NCI-H2107 treated with DMSO at 0.1 percent for 48 hours (cell line): ENCODE data around the gene NCAPD3.
"Not testable (repeated sequence)": the region's sequence is repeated elsewhere in the genome, so short reads cannot be mapped to it uniquely, and the experiment has no call there.

ENCODE experiments used
- DNase-seq: peaks from one replicate; lab custom pipeline; 2025; ENCODE audit not compliant: unreplicated experiment; lab: John Stamatoyannopoulos, UW

Gene NCAPD3

DNA sequence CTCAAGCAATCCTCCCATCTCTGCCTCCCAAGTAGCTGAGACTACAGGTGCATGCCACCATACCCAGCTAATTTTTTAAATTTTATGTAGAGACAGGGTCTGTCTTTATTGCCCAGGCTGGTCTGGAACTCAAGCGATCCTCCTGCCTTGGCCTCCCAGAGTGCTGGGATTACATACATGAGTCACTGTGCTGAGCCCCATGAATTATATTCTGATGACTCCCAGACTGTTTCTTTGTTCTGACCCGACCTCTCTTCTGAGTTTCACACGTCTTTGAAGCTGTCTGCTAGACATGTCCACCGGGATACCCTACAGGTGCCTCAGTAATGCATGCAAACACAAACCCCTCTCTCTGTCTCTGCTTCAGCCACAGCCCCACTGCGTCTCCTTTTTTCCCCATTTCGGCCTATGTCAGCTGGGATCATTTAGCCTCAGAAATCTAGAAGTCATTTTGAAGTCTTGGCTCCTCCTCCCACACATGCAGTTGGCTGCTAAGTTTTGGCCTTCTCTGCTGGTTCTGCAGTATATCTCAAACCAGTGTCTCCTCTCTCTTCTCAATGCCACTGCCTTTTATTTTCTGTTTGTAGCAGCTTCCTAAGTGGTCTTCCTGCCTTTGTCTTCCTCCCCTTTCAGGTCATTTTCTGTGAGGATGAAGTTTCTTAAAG is 5.5 kb upstream of the NCAPD3 start:
- DNase-seq, result no peak

GRCh38 chr11:134228625-134229024 is 4.9 kb upstream of the NCAPD3 start:
- no peak for DNase-seq

DNA sequence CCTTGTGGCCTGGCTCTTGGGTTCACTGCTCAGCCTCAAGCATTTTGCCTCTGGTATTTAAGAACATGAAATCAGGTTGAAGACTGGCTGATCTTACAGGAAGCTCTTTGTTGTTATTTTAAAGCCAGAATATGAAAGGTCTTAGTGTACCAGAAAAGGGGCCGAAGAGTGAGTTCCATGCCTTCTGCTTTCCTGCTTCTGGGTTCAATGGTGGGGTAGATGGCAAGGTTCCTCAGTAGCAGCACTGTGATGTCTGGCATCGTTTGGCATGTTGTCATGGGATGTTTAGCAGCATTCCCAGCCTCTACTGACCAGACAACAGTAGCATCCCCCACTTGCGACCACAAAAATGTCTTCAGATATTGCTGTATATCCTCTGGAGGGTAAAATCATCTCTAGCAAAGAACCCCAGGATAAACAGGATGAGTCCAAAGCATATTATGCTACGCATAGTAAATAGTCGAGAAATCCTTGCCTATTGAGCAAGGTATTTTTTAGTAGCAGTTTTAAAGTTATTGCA is 3.1 kb upstream of the NCAPD3 start:
- DNase-seq, result no peak

- DNase-seq, result peak; percentile 65
These were observed 1.2 kb upstream of the NCAPD3 start for GRCh38 chr11:134224710-134225664.

DNA sequence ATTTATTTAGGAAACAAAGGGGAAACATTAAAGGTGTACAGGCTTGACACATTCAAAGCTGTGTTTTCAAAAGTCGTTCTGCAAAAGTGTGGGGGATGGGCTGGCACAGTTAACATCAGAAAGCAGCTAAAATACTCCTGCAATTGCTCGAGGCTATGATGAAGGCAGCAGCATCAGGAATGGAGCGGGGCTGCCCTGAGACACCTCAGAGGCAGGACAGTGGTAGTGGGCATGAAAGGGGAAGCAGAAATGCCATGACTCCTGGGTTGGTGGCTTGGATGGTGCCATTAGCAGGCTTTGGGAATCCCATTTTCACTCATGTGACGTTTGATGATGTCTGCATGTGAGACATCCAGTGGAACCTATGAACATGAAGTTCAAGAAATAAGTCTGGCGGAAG is 646 bp downstream of the NCAPD3 start:
- DNase-seq, result no peak

- DNase-seq, result no peak
These were observed 7.0 kb downstream of the NCAPD3 start for GRCh38 chr11:134216816-134217215.

DNA sequence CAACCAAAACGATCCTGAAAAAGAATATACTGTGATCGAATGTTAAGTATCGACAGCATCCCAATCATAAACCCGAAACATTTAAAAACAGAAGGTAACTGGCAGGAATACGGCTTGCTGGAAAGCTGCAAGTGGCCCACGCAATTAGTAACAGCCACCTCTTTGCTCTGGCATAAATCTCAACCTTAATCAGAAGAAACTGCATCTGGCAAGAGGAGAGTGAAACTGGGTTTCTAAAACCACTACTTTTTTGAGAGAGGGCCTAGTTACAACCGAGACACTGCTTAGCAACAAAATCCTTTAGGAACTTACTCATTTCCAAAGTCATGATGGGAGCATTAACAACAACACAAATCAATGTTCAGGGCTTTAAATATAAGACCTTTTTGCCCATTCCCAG is 7.9 kb downstream of the NCAPD3 start:
- DNase-seq, result no peak

- DNase-seq, result no peak
These were observed 16.1 kb downstream of the NCAPD3 start for GRCh38 chr11:134207538-134208239.

DNA sequence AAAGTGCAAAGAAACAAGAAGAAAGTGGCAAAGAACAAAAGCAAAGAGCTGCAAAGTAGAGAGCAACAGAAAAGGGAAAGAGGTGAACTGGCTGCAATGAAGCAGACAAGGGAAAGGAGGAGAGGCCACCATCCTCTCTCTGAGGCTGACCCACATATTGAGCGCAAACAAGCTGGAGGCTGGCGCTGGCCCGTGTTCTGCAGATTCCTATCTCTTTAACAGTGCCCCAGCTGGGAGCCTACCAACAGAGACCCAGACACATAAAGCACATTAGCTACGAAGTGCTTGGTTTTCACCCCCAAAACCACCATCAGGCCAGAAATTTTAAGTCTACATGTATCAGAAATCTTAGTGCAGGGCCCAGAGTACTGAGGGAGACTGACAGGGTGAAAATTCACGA is 17.6 kb downstream of the NCAPD3 start:
- no peak for DNase-seq

DNA sequence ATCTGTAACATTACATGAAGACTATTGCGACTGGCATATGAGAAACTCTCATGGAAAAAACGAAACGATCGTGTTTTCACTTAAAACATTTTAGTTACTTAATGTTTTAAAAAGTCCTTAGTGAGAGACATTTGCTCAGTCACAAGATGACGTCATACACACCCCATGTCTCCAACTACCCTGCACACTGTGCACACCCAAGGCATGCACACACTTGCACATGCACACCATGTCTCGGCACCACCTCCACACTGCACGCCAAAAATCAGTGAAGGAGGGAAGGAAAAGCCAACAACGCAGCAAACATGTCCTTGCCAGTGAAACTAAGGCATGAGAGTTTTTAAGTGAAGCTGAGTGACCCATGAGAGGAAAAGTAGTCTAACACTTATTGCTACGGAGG is 18.0 kb downstream of the NCAPD3 start:
- DNase-seq, result no peak

DNA sequence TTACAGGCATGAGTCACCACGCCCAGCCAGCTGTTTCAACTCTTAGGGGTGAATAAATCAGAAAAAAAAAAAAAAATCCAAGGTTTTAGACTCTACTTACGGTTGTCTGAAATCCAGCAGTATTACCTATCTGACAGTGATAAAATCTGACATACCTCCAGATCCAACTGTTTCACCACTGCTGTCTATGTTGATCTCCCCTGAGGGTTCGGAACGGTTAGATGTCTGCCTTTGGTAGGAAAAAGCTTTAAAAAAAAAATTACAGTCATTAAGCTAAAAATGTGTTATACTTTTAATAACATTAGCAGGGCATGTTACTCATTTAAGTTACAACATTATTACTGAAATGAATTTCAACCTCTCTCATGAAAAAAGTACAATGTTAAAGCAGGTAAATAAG is 21.1 kb downstream of the NCAPD3 start:
- DNase-seq, result no peak

- no peak for DNase-seq
These were observed 23.1 kb downstream of the NCAPD3 start for GRCh38 chr11:134200688-134201087.

GRCh38 chr11:134199531-134199930 is 24.2 kb downstream of the NCAPD3 start:
- DNase-seq, result no peak

DNA sequence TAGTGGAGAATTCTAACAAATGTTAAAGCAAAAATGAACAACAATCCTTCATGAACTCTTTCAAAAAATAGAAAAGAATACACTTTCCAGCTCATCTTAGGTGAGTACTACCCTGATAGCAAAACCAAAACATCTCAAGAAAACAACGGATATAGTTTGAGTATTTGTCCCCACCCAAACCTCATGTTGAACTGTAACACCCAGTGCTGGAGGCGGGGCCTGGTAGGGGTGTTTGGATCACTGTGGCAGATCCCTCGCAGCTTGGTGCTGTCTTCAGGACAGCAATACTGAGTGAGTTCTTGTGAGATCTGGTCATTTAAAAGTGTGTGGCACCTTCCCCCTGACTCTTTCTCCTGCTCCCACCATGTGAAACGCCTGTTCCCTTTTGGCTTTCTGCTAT is 27.0 kb downstream of the NCAPD3 start:
- DNase-seq, result no peak

DNA sequence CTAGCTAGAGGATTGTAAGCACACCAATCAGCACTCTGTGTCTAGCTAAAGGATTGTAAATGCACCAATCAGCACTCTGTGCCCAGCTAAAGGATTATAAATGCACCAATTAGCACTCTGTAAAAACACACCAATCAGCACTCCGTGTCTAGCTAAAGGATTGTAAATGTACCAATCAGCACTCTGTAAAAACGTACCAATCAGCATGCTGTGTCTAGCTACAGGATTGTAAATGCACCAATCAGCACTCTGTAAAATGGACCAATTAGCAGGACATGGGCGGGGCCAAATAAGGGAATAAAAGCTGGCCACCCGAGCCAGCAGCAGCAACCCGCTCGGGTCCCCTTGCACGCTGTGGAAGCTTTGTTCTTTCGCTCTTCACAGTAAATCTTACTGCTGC is 35.7 kb downstream of the NCAPD3 start:
- DNase-seq, result not testable (repeated sequence)

- DNase-seq, result no peak
These were observed 42.1 kb downstream of the NCAPD3 start for GRCh38 chr11:134181707-134182106.

DNA sequence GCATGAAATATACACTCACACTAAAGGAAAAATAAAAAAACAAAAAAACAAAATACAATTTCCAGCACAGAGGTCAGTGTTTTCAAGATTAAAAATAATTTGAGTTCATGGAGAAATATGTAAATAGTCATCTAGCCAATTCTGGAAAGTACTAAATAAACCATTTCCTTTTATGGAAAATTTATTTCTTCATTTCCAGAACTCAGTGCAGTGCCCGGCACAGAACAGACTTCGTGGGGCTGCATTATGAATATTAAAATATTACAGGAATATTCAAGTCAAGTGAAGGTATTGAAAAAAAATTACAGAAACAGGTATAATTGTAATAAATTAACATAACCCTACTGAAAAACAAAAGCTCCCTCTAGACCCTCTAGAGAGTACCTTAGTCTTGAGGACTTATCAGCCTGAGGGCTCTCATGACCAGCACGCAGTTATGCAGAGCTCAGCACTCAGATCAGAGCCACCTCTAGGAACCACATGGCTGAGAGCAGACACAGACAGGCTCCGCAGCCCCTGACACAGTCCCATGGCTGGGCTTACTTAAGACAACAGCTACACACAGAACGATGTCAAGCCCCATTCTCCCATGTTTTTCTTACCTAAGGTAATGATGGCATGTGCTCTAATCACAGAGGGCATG is 45.6 kb downstream of the NCAPD3 start:
- DNase-seq, result no peak

DNA sequence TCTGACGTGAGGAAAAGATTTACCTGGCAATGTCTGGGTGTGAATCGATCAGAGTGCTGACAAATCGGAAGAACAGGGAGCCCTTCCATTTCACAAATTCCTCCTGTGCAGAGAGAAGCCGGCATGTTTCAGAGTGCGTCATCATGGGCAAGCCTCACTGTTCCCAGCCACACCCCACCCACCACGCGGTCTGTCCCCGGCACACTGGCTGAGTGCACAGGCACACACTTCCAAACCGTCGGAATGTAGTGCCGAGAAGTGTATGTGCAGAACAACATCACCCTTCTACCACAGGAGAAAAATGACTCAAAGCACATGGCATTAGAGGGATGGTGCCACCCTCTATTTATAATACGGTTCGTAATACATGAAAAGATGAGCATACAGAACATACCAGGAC is 47.5 kb downstream of the NCAPD3 start:
- DNase-seq, result no peak

- DNase-seq, result no peak
These were observed 50.5 kb downstream of the NCAPD3 start for GRCh38 chr11:134173296-134173695.

- DNase-seq, result no peak
These were observed 51.8 kb downstream of the NCAPD3 start for GRCh38 chr11:134171951-134172350.

DNA sequence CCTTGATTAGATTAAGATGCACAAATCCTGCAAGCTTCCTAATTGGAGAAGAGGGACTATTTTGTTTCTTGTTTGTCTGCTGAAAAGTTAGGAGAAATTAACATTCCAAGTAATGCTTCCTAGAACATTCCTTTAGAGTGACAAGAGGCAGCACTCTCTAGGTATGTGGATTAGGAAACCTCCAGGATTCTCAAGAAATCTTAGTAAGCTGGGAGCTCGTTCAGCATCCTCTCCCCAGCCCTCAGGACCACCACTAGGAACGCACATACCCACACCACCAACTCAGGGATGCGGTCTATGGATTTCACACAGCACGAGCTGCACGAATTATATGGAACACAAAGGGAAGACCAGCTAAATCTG is 52.9 kb downstream of the NCAPD3 start:
- no peak for DNase-seq
